GM19043 (cell line): Measurements from ENCODE around the gene MRPS18A.

ENCODE experiments used
- ATAC-seq: cut with Tn5 transposase; IDR thresholded peaks from one replicate; pipeline ENCODE4 v1.9.1; 2021; ENCODE audit warnings: low read depth; ENCODE audit not compliant: unreplicated experiment

The MRPS18A gene

GRCh38 chr6:43687437-43688347 is at the start of gene MRPS18A:
Gene MRPS18A, minus strand, starts transcription at chr6:43687791. Its CDS starts 12 bp downstream, at chr6:43687779.
- peak; percentile 89 for ATAC-seq

- no peak for ATAC-seq
Measured at GRCh38 chr6:43736844-43737243, 49.3 kb upstream of the MRPS18A start.

- ATAC-seq = no peak
Measured at GRCh38 chr6:43736211-43736786, 48.7 kb upstream of the MRPS18A start.

GRCh38 chr6:43735642-43736199 is 48.1 kb upstream of the MRPS18A start:
- no peak for ATAC-seq

- no peak for ATAC-seq
Measured at GRCh38 chr6:43734294-43734665, 46.7 kb upstream of the MRPS18A start.

- ATAC-seq = no peak
Measured at GRCh38 chr6:43733471-43734293, 46.1 kb upstream of the MRPS18A start.

GRCh38 chr6:43730634-43731033 is 43.0 kb upstream of the MRPS18A start:
- no peak for ATAC-seq

- ATAC-seq = no peak
Measured at GRCh38 chr6:43729537-43729936, 41.9 kb upstream of the MRPS18A start.

GRCh38 chr6:43728586-43728985 is 41.0 kb upstream of the MRPS18A start:
- ATAC-seq = no peak

- ATAC-seq = no peak
Measured at GRCh38 chr6:43727634-43728033, 40.0 kb upstream of the MRPS18A start.

- ATAC-seq = no peak
Measured at GRCh38 chr6:43725643-43726580, 38.3 kb upstream of the MRPS18A start.

- ATAC-seq = no peak
Measured at GRCh38 chr6:43724914-43725642, 37.5 kb upstream of the MRPS18A start.

GRCh38 chr6:43724354-43724753 is 36.8 kb upstream of the MRPS18A start:
- ATAC-seq = peak; percentile 12

GRCh38 chr6:43723737-43724295 is 36.2 kb upstream of the MRPS18A start:
- peak; percentile 65 for ATAC-seq

- no peak for ATAC-seq
Measured at GRCh38 chr6:43722920-43723545, 35.4 kb upstream of the MRPS18A start.

GRCh38 chr6:43720999-43721398 is 33.4 kb upstream of the MRPS18A start:
- no peak for ATAC-seq

- no peak for ATAC-seq
Measured at GRCh38 chr6:43719511-43719910, 31.9 kb upstream of the MRPS18A start.

- ATAC-seq = no peak
Measured at GRCh38 chr6:43718387-43719105, 31.0 kb upstream of the MRPS18A start.
